Embryonic facial prominence (tissue), 1 donor: ENCODE data around the gene AP2M1.
A peak's percentile ranks its signal among the peaks of the same experiment; 100 is the strongest.

Experiments
- DNase-seq: peaks from one replicate; pipeline ENCODE4 v3.0.0-alpha.2; 2016; ENCODE audit errors: extremely low spot score

AP2M1 gene

GRCh38 chr3:184180165-184180564, 5.5 kb downstream of the AP2M1 start:
- no peak for DNase-seq

DNA sequence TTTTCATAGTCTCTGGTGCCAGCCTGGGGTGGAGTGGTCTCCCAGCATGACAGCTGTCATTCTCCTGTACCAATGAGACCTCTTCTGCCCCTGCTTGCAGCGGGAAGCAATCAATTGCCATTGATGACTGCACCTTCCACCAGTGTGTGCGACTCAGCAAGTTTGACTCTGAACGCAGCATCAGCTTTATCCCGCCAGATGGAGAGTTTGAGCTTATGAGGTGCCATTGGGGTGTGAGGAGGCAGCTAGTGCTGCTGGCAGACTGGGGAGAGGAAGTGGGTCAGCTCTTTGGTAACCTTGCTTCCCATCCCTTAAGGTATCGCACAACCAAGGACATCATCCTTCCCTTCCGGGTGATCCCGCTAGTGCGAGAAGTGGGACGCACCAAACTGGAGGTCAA, 6.9 kb downstream of the AP2M1 start:
- no peak for DNase-seq

DNA sequence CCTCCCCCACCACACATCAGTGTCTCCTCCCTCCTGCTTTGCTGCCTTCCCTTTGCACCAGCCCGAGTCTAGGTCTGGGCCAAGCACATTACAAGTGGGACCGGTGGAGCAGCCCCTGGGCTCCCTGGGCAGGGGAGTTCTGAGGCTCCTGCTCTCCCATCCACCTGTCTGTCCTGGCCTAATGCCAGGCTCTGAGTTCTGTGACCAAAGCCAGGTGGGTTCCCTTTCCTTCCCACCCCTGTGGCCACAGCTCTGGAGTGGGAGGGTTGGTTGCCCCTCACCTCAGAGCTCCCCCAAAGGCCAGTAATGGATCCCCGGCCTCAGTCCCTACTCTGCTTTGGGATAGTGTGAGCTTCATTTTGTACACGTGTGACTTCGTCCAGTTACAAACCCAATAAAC, 9.0 kb downstream of the AP2M1 start:
- no peak for DNase-seq

DNA sequence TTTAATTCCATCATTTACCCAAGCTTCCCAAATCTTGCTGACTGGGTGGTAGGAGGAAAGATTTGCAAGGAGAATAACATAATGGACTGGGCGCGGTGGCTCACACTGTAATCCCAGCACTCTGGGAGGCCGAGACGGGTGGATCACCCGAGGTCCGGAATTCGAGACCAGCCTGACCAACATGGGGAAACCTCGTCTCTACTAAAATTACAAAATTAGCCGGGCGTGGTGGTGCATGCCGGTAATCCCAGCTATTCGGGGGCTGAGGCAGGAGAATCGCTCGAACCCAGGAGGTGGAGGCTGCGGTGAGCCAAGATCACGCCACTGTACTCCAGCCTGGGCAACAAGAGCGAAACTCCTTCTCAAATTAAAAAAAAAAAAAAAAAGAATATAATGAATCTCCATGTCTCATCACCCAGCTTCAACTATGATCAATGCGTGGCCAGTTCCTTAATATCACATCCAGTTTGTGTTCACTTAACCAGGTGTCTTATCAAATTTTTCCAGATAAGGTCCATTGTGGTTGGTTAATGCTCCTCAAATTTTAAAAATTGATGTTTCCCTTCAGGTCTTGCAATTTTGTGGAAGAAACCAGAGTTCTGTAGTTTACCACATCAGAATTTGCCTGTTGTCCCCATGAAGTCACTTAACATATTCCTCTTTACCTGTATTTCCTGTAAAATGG, 10.0 kb downstream of the AP2M1 start:
- no peak for DNase-seq

GRCh38 chr3:184185461-184186183, 11.0 kb downstream of the AP2M1 start:
- DNase-seq = peak; percentile 97

DNA sequence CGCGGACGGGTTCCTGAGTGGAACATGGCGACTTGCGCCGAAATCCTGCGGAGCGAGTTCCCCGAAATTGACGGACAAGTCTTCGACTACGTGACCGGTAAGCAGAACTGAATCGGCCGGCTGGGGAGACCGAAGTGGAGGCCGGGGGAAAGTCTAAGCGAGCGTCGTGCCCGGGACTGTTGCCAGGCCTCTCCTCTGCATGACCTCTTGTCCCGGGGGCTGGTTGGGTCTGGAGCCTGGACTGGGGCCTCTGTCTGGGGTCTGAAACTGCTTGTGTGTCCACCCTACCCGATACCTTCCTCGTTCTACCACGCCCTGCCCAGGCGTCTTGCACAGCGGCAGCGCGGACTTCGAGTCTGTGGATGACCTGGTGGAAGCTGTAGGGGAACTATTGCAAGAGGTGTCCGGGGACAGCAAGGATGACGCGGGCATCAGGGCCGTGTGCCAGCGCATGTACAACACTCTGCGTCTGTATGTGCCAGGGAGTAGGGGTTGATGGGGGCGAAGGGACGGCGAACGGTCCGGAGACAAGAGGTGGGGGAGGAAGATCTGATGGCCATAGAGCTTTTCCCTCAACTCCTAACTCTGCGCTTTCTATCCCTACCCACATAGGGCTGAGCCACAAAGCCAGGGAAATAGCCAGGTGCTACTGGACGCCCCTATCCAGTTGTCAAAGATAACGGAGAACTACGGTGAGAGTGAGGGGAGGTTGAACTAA, 11.7 kb downstream of the AP2M1 start, which contains the start of gene ABCF3:
TSS of gene ABCF3 (plus strand) at position 16 of the 718 bp plus-strand sequence. CDS start at position 25, 9 bp downstream.
- no peak for DNase-seq

DNA sequence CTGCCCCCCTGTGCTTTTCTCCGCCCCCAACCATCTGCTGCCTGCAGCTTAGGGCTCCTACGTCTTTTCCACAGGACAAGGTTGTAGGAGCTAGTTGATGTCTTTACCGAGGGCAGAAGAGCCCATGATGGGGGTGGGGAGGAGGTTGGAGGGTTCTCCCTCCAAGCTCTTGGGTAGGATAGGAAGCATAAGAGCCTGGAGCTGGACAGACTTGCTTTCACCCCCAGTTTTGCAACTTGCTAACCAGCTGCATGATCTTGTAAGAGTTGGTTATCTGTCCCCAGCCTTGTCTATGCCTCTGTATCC, 12.2 kb downstream of the AP2M1 start:
- DNase-seq = no peak

GRCh38 chr3:184188080-184188479, 13.4 kb downstream of the AP2M1 start:
- DNase-seq = no peak

GRCh38 chr3:184189421-184189820, 14.8 kb downstream of the AP2M1 start:
- no peak for DNase-seq

DNA sequence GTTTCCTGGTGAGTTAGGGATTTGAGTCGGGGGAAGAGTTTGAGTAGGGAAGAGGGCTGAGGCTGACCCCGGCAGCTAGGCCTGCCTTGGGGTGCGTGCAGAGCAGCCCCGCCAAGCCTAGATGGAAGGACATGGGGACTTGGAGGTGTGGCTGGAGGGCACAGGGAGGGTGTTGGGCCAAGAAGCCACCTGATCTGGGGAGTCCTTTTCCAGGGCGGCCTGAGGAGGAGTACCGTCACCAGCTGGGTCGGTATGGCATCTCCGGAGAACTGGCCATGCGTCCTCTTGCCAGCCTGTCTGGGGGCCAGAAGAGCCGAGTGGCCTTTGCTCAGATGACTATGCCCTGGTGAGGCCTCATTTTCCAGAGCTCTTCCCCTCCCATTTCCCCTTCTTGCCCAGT, 18.2 kb downstream of the AP2M1 start:
- no peak for DNase-seq

DNA sequence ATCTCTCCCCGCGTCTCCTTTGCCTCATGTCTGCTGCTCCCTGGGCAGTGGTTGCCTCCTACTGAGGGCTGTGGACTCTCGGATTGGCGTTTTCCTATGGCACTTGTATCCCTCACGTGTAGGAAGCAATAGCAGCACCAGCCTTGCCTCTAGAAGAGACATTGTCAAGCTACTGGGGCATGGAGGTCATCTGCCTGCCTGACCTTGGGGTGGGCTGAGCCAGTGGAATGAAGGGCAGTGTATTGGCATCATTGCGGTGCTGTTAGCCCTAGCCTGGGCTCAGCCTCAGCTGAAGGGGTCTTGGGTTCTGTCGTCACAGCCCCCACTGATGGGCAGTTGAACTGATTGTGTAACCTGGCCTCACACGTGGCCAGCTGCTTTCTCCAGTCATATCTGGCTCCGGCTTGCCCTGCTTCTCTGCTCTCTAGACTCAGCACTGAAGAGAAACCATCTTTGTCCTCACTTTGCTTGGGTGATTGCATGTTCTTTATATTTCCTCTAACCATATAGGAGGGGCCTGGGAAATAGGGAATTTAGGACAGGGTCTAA, 19.4 kb downstream of the AP2M1 start:
- DNase-seq = no peak

DNA sequence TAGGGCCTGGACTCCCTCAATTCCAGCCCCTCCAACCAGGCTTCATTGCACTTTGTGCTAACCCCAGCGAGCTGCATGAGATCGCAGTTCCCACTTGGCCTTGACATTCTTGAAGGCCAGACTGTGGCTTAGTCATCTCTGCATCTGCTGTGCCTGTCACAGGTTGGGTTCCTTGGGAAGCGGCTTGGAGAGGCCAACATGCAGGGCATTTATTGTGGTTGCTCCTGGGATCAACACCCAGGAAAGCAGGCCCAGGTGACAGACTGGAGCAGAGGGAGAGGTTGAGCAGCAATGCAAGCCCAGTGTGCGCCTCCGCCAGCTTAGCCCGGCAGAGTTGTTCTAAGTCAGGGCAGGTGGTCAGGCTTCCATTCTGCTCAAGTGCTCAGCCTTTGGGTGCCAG, 21.9 kb downstream of the AP2M1 start:
- DNase-seq = no peak

DNA sequence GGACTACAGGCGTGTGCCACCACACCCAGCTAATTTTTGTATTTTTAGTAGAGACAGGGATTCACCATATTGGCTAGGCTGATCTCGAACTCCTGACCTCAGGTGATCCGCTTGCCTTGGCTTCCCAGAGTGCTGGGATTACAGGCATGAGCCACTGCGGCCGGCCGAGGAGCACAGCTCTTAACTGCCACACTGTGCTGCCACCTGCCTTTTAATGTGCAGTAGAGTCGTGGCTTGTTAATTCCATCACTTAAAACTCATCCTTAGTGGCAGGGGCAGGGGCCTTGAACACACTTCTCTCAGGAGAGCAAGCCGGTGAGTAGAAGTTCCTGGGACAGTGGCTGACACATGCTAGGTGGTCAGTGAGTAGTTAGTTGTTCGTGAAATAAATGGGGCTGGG, 23.9 kb downstream of the AP2M1 start:
- DNase-seq = no peak

GRCh38 chr3:184200825-184201224, 26.2 kb downstream of the AP2M1 start:
- DNase-seq = no peak

DNA sequence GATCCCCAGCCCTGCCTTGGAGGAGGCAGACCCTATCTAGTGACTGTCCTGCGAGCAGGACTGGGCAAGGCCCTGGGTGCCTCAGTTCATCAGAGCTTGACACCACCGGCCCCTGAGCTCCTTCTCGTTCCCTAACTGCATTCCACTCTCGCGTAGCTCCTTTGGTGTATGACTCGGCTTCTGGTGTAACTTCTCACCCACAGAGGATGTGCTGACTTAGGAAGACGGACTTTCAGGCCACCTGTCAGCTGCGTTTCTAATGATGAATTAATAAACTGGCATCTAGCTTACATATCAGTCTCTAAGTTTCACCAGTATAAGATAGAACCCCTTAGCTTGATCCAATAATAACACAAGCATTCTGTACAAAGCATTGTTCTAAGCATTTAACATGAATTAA, 28.9 kb downstream of the AP2M1 start:
- DNase-seq = no peak

GRCh38 chr3:184209146-184209923, 34.7 kb downstream of the AP2M1 start:
- no peak for DNase-seq

GRCh38 chr3:184211297-184211696, 36.6 kb downstream of the AP2M1 start:
- no peak for DNase-seq

DNA sequence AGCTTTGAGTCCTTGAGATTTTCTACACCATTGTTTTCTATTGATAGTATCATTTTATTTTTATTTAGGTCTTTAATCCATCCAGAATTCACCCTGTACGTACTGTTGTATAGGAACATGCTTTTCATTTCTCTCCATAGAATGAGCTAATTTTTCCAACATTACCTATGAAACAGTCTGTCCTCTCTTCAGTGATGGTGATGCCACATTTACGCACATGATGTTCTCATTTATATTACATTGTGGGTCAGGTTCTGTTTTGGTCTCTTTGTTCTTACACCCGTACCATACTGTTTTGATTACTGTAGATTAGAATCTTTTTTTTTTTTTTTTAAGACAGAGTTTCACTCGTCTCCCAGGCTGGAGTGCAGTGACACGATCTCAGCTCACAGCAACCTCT, 37.1 kb downstream of the AP2M1 start:
- no peak for DNase-seq

- DNase-seq = no peak
Observed at GRCh38 chr3:184218814-184219213, 44.2 kb downstream of the AP2M1 start.

DNA sequence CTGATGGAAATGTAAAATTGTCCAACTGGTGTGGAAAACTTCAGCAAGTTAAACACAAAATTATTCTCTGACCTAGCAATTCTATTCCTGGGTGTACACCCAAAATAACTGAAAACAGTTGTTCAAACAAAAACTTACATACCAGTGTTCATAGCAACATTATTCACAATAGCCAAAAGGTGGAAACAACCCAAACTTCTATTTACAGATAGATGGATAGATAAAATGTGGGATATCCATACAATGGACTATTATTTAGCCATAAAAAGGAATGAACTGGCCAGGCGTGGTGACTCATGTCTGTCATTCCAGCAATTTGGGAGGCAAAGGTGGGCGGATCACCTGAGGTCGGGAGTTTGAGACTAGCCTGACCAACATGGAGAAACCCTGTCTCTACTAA, 47.9 kb downstream of the AP2M1 start:
- DNase-seq = no peak

GRCh38 chr3:184223946-184224345, 49.3 kb downstream of the AP2M1 start:
- DNase-seq = no peak

GRCh38 chr3:184227481-184227935, 52.9 kb downstream of the AP2M1 start:
- no peak for DNase-seq
